GM08714 (cell line): Measurements from ENCODE around the gene PSRC1.

Experiments used
- H3K4me3 ChIP-seq: fragments of 200-500 bp; sonication (Bioruptor generic); 2 replicates; pipeline ENCODE4 v1.5.1; 2014; ENCODE audit warnings: mild to moderate bottlenecking, low read length, inconsistent platforms
- ZNF274 ChIP-seq: IDR thresholded peaks from 2 replicates; pipeline ENCODE4 v1.6.1; 2012; ENCODE audit warnings: mild to moderate bottlenecking, low read depth, low read length

The PSRC1 gene

GRCh38 chr1:109252167-109252892, 30.6 kb downstream of the PSRC1 start:
- no peak overlapping the region for H3K4me3 ChIP-seq
- no peak for TF ChIP-seq ZNF274

GRCh38 chr1:109251277-109252166, 31.4 kb downstream of the PSRC1 start:
- H3K4me3 ChIP-seq, result no peak overlapping the region
- TF ChIP-seq ZNF274, result no peak

GRCh38 chr1:109250454-109251276, 32.3 kb downstream of the PSRC1 start:
- no peak for TF ChIP-seq ZNF274
- no peak overlapping the region; the same call in 1 of the 2 replicates for H3K4me3 ChIP-seq

- TF ChIP-seq ZNF274, result no peak
- H3K4me3 ChIP-seq, result peak overlapping the region; percentile 58; the same call in 1 of the 2 replicates
These were observed 33.1 kb downstream of the PSRC1 start for GRCh38 chr1:109249654-109250401.

GRCh38 chr1:109248797-109249629, 33.9 kb downstream of the PSRC1 start, which contains the start of gene CELSR2:
CELSR2 (plus strand) TSS chr1:109249539; CDS start chr1:109250080, 541 bp downstream.
- peak within 1 kb of the TSS; percentile 58; the same call in 1 of the 2 replicates for H3K4me3 ChIP-seq
- TF ChIP-seq ZNF274, result no peak

GRCh38 chr1:109248444-109248796, 34.5 kb downstream of the PSRC1 start:
- no peak for TF ChIP-seq ZNF274

GRCh38 chr1:109247401-109248365, 35.3 kb downstream of the PSRC1 start:
- no peak overlapping the region for H3K4me3 ChIP-seq
- TF ChIP-seq ZNF274, result no peak

More at GRCh38 chr1:109248444-109248796, 34.5 kb downstream of the PSRC1 start:
- no peak overlapping the region for H3K4me3 ChIP-seq

GRCh38 chr1:109246141-109246551, 36.8 kb downstream of the PSRC1 start:
- H3K4me3 ChIP-seq, result no peak overlapping the region
- no peak for TF ChIP-seq ZNF274

GRCh38 chr1:109243860-109244552, 38.9 kb downstream of the PSRC1 start:
- no peak for TF ChIP-seq ZNF274
- no peak overlapping the region for H3K4me3 ChIP-seq

GRCh38 chr1:109243221-109243620, 39.7 kb downstream of the PSRC1 start:
- TF ChIP-seq ZNF274, result no peak

GRCh38 chr1:109242387-109242786, 40.6 kb downstream of the PSRC1 start:
- TF ChIP-seq ZNF274, result no peak
- no peak overlapping the region for H3K4me3 ChIP-seq

More at GRCh38 chr1:109243221-109243620, 39.7 kb downstream of the PSRC1 start:
- no peak overlapping the region for H3K4me3 ChIP-seq
